SK-N-SH (cell line): ENCODE data around the gene GADD45B.

Experiments
- CTCF ChIP-seq: fragments of 200-600 bp; sonication (generic); IDR thresholded peaks from 2 replicates; pipeline ENCODE4 v1.6.1; 2017; ENCODE audit warnings: antibody characterized with exemption, mild to moderate bottlenecking, moderate library complexity
- MAX ChIP-seq: IDR thresholded peaks from 2 replicates; pipeline ENCODE4 v1.4.0; 2012; ENCODE audit warnings: low read depth
- RAD21 ChIP-seq: IDR thresholded peaks from 2 replicates; pipeline ENCODE4 v1.6.1; 2012; ENCODE audit warnings: mild to moderate bottlenecking, low read length
- TAF1 ChIP-seq: IDR thresholded peaks from 2 replicates; pipeline ENCODE4 v1.6.1; 2012; ENCODE audit warnings: low read depth, mild to moderate bottlenecking, low read length, moderate library complexity, borderline replicate concordance

DNA sequence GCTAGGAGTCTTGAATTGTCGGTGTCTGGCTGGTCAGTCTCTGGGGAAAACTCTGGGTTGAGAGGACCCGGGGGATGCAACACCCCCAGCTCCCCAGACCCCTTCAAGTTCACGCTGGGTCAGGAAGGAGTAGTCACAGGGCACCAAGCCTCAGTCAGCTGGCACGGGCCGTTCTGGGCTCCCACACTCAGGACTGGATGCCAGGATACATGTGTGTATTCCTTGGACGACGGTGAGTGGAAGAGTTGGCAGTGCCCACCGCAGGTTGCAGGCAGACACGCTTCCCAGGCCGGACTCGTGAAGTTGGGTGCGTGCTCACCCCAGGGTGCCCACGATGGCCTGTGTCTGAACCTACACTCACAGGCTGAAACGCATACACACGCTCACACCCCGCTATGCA lies 5.5 kb downstream of the GADD45B start:
- no peak for TF ChIP-seq TAF1
- TF ChIP-seq CTCF: no peak
- TF ChIP-seq MAX: no peak
- no peak for TF ChIP-seq RAD21
